ENCODE results near the gene PRR15L. TPM values are rescaled to one million over a fixed set of nuclear protein-coding genes. Genes with fewer than 3 reads are reported as not detected.

Gene PRR15L
- total and polyA plus RNA-seq, 2 donors (not counting 1 experiment from before 2014, with no cell fraction given) = not detected

- Mint-ChIP-seq H3K27ac (no peak overlapping the region), H3K9me3 (ENCODE audit: insufficient read depth) (no peaks in the 10 kb centered on the region), H3K27me3 (peaks cover 17% of the 10 kb centered on the region), H3K4me3 (no peak overlapping the region), H3K4me1 (peaks cover 4% of the 10 kb centered on the region)
- no peak overlapping the region for H2AFZ ChIP-seq (ENCODE audit: insufficient read depth, low read depth, low read length, poor library complexity, severe bottlenecking)
- no peaks in the 10 kb centered on the region for H3K4me1 ChIP-seq (ENCODE audit: control insufficient read depth in 2 of 2, insufficient read depth in 2 of 2, low read length in 2 of 2)
- DNase-seq (no peak), ATAC-seq (ENCODE audit: low read depth) (no peak)
- peaks cover 0 to 6% (median under 1%) of the 10 kb centered on the region in 4 experiments for H3K27me3 ChIP-seq (replicated peaks in 1 of 4; ENCODE audit: control extremely low read depth in 1 of 4, control insufficient read depth in 3 of 4, insufficient read depth in 4 of 4, low read length in 3 of 4)
- ChIA-PET POLR2A (no interaction called here), CTCF (interaction anchor here (1.3 to 1.4 kb wide), 2 partner anchors 25 to 53 kb away, joined by 4 read pairs; no protein-coding TSS in a partner anchor)
- no peak overlapping the region for H3K4me3 ChIP-seq (ENCODE audit: control extremely low read depth in 1 of 5, extremely low read depth in 1 of 5, insufficient read depth in 1 of 5, low read depth in 2 of 5, low read length in 4 of 5)
- intact Hi-C loops (cut with micrococcal nuclease) = no loop called here
- H3K9ac ChIP-seq (ENCODE audit: low read length) = no peak overlapping the region
- TF ChIP-seq EZH2 (IDR thresholded peaks at IDR 0.05; ENCODE audit: borderline replicate concordance, insufficient read depth, low read depth, low read length, poor library complexity, severe bottlenecking) (no peak), CTCF (IDR thresholded peaks at IDR 0.05) (no peak)
- WGBS (ENCODE audit: insufficient coverage) = 91% methylated on average over 17 of the region's 17 CpGs
- H3K79me2 ChIP-seq (ENCODE audit: control insufficient read depth, insufficient read depth, low read length) = no peaks in the 10 kb centered on the region
- no peaks in the 10 kb centered on the region for H3K9me3 ChIP-seq (ENCODE audit: control extremely low read depth in 1 of 3, control insufficient read depth in 2 of 3, insufficient read depth in 1 of 3, low read length in 2 of 3)
- H3K36me3 ChIP-seq (replicated peaks in 1 of 2; ENCODE audit: control extremely low read depth in 1 of 2, control insufficient read depth in 1 of 2, extremely low read depth in 1 of 2, insufficient read depth in 2 of 2, low read length in 1 of 2) = no peaks in the 10 kb centered on the region
- H3K27ac ChIP-seq (ENCODE audit: low read length in 2 of 2) = no peak overlapping the region
- H4K20me1 ChIP-seq (ENCODE audit: control insufficient read depth, insufficient read depth, low read length, poor library complexity, severe bottlenecking) = no peaks in the 10 kb centered on the region
- no peak overlapping the region for H3K4me2 ChIP-seq (replicated peaks; ENCODE audit: low read depth, low read length, poor library complexity, severe bottlenecking)
These were observed 45.9 kb upstream of the PRR15L start for GRCh38 chr17:48003417-48004151.

GRCh38 chr17:48002916-48003416 lies 45.3 kb upstream of the PRR15L start:
- no peak for DNase-seq
- H3K36me3 ChIP-seq (replicated peaks in 1 of 2; ENCODE audit: control extremely low read depth in 1 of 2, control insufficient read depth in 1 of 2, extremely low read depth in 1 of 2, insufficient read depth in 2 of 2, low read length in 1 of 2) = no peaks in the 10 kb centered on the region
- no peak overlapping the region for H3K9ac ChIP-seq (ENCODE audit: low read length)
- ATAC-seq (ENCODE audit: low read depth) = no peak
- no peak overlapping the region for H3K4me2 ChIP-seq (replicated peaks; ENCODE audit: low read depth, low read length, poor library complexity, severe bottlenecking)
- Mint-ChIP-seq H3K9me3 (ENCODE audit: insufficient read depth) (no peaks in the 10 kb centered on the region), H3K4me3 (no peak overlapping the region), H3K27ac (no peak overlapping the region), H3K27me3 (peaks cover 13% of the 10 kb centered on the region), H3K4me1 (peaks cover 4% of the 10 kb centered on the region)
- H3K4me1 ChIP-seq (ENCODE audit: control insufficient read depth in 2 of 2, insufficient read depth in 2 of 2, low read length in 2 of 2) = no peaks in the 10 kb centered on the region
- ChIA-PET POLR2A (no interaction called here), CTCF (interaction anchor here (1.0 to 1.4 kb wide), 4 partner anchors 8 to 54 kb away, joined by 3 to 4 read pairs (median 4); no protein-coding TSS in a partner anchor)
- H3K79me2 ChIP-seq (ENCODE audit: control insufficient read depth, insufficient read depth, low read length) = no peaks in the 10 kb centered on the region
- intact Hi-C loops (cut with micrococcal nuclease) = no loop called here
- no peak for TF ChIP-seq CTCF (IDR thresholded peaks at IDR 0.05)
- TF ChIP-seq EZH2 (IDR thresholded peaks at IDR 0.05; ENCODE audit: borderline replicate concordance, insufficient read depth, low read depth, low read length, poor library complexity, severe bottlenecking) = no peak
- no peak overlapping the region for H3K4me3 ChIP-seq (ENCODE audit: control extremely low read depth in 1 of 5, extremely low read depth in 1 of 5, insufficient read depth in 1 of 5, low read depth in 2 of 5, low read length in 4 of 5)
- no peak overlapping the region for H2AFZ ChIP-seq (ENCODE audit: insufficient read depth, low read depth, low read length, poor library complexity, severe bottlenecking)
- H4K20me1 ChIP-seq (ENCODE audit: control insufficient read depth, insufficient read depth, low read length, poor library complexity, severe bottlenecking) = no peaks in the 10 kb centered on the region
- no peaks in the 10 kb centered on the region for H3K9me3 ChIP-seq (ENCODE audit: control extremely low read depth in 1 of 3, control insufficient read depth in 2 of 3, insufficient read depth in 1 of 3, low read length in 2 of 3)
- 91% methylated on average over 6 of the region's 7 CpGs for WGBS (ENCODE audit: insufficient coverage)
- peaks cover 0 to 7% (median 0%) of the 10 kb centered on the region in 4 experiments for H3K27me3 ChIP-seq (replicated peaks in 1 of 4; ENCODE audit: control extremely low read depth in 1 of 4, control insufficient read depth in 3 of 4, insufficient read depth in 4 of 4, low read length in 3 of 4)
- no peak overlapping the region for H3K27ac ChIP-seq (ENCODE audit: low read length in 2 of 2)

Measured in B cell (primary cell).